GM12872 (cell line): ENCODE measurements around the gene PCNX2.

ENCODE experiments used
- TF ChIP-seq, protein P1 (sequence below): IDR thresholded peaks from 3 replicates; pipeline ENCODE4 v1.5.1; 2011; ENCODE audit warnings: low read depth, mild to moderate bottlenecking, low read length, moderate library complexity; ENCODE audit not compliant: insufficient read depth

The PCNX2 gene

DNA sequence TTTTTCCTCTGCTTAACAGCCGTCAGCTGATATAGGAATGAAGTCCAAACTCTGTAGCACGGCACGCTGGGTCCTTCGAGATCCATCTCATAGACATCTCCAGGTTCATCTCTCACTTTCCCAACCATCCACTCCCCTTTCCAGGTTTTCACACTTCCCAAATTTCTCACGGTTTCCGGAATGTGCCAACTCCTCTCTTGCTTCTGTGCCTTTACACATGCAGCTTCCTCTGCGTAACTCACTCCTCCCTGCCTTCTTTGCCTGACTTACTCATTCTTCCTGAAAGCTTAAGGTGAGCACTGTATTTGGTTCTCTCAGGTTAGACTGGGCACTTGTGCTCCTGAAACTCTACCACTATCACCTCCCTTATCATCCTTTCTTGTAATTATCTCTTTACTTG, 168.4 kb downstream of the PCNX2 start:
- TF ChIP-seq, protein P1, sequence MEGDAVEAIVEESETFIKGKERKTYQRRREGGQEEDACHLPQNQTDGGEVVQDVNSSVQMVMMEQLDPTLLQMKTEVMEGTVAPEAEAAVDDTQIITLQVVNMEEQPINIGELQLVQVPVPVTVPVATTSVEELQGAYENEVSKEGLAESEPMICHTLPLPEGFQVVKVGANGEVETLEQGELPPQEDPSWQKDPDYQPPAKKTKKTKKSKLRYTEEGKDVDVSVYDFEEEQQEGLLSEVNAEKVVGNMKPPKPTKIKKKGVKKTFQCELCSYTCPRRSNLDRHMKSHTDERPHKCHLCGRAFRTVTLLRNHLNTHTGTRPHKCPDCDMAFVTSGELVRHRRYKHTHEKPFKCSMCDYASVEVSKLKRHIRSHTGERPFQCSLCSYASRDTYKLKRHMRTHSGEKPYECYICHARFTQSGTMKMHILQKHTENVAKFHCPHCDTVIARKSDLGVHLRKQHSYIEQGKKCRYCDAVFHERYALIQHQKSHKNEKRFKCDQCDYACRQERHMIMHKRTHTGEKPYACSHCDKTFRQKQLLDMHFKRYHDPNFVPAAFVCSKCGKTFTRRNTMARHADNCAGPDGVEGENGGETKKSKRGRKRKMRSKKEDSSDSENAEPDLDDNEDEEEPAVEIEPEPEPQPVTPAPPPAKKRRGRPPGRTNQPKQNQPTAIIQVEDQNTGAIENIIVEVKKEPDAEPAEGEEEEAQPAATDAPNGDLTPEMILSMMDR = no peak

DNA sequence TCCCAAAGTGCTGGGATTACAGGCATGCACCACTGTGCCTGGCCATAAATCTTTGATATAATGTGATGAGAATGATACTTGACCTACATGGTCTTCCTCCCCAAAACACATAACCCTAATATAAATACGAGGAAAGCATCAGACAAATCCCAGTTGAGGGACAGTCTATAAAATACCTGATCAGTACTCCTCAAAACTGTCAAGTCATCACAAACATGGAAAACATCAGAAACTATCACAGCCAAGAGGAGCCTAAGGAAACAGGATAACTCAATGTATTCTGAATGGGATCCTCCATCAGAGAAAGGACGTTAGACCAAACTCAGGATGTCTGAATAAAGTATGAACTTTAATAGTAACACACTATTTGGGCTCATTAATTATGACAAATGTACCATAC, 172.7 kb downstream of the PCNX2 start:
- TF ChIP-seq, protein P1 = no peak

DNA sequence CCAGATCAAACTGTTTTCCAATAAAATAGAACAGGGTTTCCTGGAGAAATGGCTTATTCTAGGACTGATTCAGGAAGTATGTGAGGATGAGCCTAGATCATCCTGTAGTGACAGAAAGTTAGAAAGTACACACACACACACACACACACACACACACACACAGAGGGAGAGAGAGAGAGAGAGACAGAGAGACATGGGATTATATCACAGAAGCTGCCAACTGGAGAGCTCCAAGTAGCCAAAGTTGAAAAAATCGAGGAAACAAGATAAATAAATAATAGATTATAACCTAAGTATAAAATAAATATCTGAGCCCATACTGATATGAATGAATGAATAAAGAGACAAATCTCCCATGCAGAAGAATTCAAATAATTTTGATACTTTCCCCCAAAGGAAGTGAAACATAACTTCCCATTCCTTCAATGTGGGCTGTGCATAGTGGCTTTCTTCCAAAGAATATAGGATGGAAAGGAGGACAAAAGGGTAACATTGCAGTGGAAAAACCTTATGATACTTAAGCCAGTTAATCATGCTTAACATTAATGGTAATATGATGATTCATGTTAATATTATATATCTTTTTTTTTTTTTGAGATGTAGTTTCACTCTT, 173.5 kb downstream of the PCNX2 start:
- TF ChIP-seq, protein P1 = no peak

DNA sequence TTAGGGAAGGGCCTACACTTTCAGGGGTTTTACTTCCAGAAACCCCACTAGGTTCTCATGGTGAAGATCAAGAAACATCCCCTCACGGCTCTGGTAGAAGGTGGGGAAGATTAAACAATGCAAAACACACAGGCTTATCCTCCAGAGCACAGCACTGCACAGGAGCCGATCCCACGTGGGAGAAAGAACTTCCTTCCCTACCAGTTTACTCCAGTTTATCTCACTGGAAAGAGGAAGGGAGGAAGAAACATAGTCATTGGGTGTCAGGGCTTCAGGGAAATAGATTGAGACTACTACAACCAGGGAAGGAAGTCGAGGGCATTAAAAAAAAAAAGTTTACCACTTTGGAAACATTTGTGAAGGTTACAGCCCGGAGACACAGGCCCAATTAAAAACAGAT, 180.7 kb downstream of the PCNX2 start:
- TF ChIP-seq, protein P1 = no peak

DNA sequence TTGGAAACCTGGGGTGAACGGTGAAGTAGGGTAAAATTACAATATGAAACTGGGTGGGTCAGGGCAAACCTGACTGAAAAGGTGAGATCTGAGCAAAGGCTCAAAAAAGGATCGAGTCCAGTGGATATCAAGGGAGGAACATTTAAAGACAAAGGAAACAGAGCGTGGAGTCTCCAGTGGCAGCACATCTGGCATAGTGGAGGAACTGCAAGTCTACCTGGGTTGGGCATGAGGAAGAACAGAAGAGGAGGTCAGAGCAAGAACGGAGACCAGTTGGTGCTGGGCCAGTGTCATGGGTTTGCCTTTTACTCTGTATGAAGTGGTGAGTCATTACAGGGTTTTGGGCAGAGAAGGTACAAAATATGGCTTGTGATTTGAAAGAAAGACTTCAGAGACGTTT, 181.4 kb downstream of the PCNX2 start:
- TF ChIP-seq, protein P1 = no peak

DNA sequence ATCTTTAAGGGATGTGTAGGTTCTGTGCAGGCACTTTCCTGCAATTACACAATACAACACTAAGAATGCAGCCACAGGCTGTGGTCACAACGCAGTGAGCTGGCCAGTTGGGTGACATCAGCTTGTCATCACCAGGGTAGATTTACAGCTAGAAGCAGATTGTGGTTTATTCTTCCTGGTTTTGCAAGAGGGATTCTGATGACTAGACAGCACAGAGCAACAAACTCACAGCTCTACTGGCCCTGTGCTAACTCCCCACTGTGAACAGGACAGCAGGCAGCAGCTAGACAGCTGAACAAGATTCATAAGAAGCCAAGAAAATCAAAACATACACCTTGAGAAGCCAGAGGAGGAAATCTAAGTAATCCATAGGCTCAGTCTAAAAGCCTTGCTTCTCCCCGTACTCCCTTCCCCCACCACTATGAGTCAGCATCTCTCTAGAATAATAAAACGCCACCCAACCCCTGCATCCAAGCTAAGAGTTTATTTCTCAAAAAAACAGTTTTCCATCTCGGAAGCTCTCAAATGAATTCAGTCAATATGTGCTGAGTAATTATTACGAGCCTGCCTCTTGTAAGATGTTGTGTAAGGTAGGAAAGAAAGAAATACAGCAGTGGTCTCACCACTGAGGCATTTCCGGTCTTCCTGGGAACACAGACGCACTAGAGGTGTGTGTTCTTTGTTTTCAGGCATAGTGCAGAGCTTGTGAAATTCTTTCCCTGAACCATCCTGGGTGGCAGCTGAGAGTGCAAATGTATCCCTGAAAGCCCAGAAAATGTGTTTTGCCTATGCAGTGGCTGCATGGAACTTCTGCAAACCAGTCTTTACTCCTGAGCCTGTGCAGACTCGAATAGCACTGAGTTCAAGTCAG, 182.3 kb downstream of the PCNX2 start:
- TF ChIP-seq, protein P1 = no peak

DNA sequence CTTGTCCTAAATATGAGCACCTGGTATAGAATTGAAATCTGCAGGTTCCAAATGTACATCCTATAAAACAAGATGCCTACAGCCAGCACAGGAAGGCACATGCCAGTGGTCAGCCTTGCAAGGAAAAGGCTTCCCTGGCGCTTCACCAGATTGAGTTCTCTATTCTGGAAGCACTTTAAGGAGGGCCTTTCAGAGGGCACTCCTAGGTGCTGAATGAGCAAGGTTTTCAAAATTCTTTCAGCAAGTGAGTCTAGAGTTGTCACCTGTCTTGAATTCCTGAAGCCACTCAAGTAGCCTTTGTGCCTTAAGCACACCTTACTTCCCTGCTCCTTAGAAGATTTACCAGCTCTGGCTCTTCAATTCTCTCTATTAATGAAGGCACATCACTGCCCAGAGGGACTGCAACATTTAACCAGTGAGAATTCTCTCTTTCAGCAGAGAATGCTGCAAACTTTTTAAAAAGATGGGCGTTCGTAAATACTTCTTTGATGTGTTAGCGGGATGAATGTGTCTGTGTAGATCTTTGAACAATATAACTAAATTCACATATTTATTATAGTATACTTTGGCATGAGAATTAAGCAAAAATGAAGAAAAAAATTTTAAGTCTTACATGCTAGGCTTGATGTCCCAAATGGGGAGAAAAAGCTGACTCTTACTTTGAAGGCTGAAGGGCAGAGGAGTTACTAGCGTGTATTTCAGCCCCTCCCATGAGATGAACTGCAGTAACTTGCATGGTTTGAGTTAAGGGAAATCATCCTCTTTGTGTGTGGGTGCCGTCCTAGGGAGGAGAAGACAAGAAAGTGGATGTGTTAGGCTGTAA, 183.1 kb downstream of the PCNX2 start:
- TF ChIP-seq, protein P1 = no peak
